Heart left ventricle (tissue), 16 donors: Measurements from ENCODE around the gene PACS1. TPM values are rescaled to one million over a fixed set of nuclear protein-coding genes. Genes with fewer than 3 reads are reported as not detected.

ENCODE experiments used
- ATAC-seq, 4 donors: fragments of 200-7000 bp; cut with Tn5 transposase; one replicate each; pipeline ENCODE4 v1.9.1; 2020 to 2022; ENCODE audit warnings: moderate library complexity in 4 of 4, mild to moderate bottlenecking in 3 of 4, moderate number of reproducible peaks in 1 of 4
- DNase-seq, 5 donors: peaks; one replicate each; pipeline ENCODE4 v3.0.0-alpha.2; 2020
- H3K27ac ChIP-seq, 12 donors: fragments of 200-600 bp; sonication (generic) in 4 of 12; one replicate each; pipeline versions ENCODE4 v1.5.0 to v1.8.0; 2016 to 2022; ENCODE audit warnings: mild to moderate bottlenecking in 2 of 12
- H3K27me3 ChIP-seq, 9 donors: fragments of 200-600 bp; sonication (generic) in 2 of 9; one replicate each; pipeline versions ENCODE4 v1.5.1 to v1.8.0; 2016 to 2022; ENCODE audit warnings: mild to moderate bottlenecking in 3 of 9
- H3K36me3 ChIP-seq, 9 donors: fragments of 200-600 bp; sonication (generic) in 2 of 9; one replicate each; pipeline versions ENCODE4 v1.5.0 to v1.8.0; 2018 to 2022; ENCODE audit warnings: mild to moderate bottlenecking in 2 of 9
- H3K4me1 ChIP-seq, 12 donors: fragments of 200-600 bp; sonication (generic) in 4 of 12; one replicate each; pipeline versions ENCODE4 v1.5.0 to v1.8.0; 2016 to 2022; ENCODE audit warnings: mild to moderate bottlenecking in 3 of 12
- H3K4me3 ChIP-seq, 12 donors: fragments of 200-600 bp; sonication (generic) in 4 of 12; one replicate each; pipeline versions ENCODE4 v1.5.0 to v1.8.0; 2017 to 2022; ENCODE audit warnings: mild to moderate bottlenecking in 9 of 12, moderate library complexity in 4 of 12
- H3K9me3 ChIP-seq, 12 donors: fragments of 200-600 bp; sonication (generic) in 4 of 12; one replicate each; pipeline versions ENCODE4 v1.5.0 to v1.8.0; 2016 to 2022; ENCODE audit warnings: mild to moderate bottlenecking in 1 of 12
- CTCF ChIP-seq, 12 donors: fragments of 200-600 bp; sonication (generic) in 4 of 12; IDR thresholded peaks; one replicate each; pipeline versions ENCODE4 v1.5.0 to v1.8.0; 2018 to 2022; ENCODE audit warnings: antibody characterized with exemption in 12 of 12, mild to moderate bottlenecking in 5 of 12
- POLR2A ChIP-seq, 2 donors: fragments of 450-650 bp; IDR thresholded peaks; one replicate each; pipeline ENCODE4 v1.6.1; 2017; ENCODE audit warnings: antibody characterized with exemption in 2 of 2, mild to moderate bottlenecking in 2 of 2, moderate library complexity in 2 of 2
- WGBS, 4 donors: extraction: QIAGEN DNeasy Blood & Tissue Kit in 2 of 4; methylation state at CpG; one replicate each; pipeline versions ENCODE4 v1.1.5 to v1.1.7; 2013 to 2018; 5-methylcytosine and 5-hydroxymethylcytosine counted together
- intact Hi-C, 10 donors: fragments of 100-400 bp; cut with DNase I; formaldehyde crosslinking; loops; one replicate each; pipeline versions ENCODE4 v1.11.1 to v1.14.2; 2022
- polyA plus RNA-seq, 2 donors: library from polyadenylated mRNA; stranded (reverse); fragments of 200-250 nt; gene quantifications; one replicate each; pipeline ENCODE4 v1.2.3, GENCODE V29; 2013
- total RNA-seq, 9 donors: library from RNA; depleted of rRNA in 2 of 9; stranded (reverse); fragments of >200 nt in 2 of 9; fragmentation: NEBNext Ultra II Directional in 3 of 9; extraction: Animal tissue kit (Norgen Biotek cat#: 25700) in 3 of 9; gene quantifications; one replicate each; pipeline versions ENCODE4 v1.1.0 to v1.2.4, GENCODE V29; 2016 to 2023
- donor health status: ischemic (EF 13 %, LVEDD 7.1; RV severe dilation, severe dysfunction).
- donor health status: healthy with polysubstance abuse.
- donor health status: DM: no; HTN: yes; CAD: no.
- donor health status: DM: no; HTN: no; CAD: no.
- donor health status: ischemic (EF 25% LVEDD 6.9; RV normal size, moderate dysfunction).
- donor health status: ischemic (EF 25% LVEDD 5.7; RV mildly dilated, moderate dysfunction).
- donor health status: healthy.
- donor health status: DM: yes; HTN: yes; CAD: no.
- donor health status: ischemic (EF 35%, LVEDD 5.7; RV mildly dilated, moderate dysfunction).
- donor health status: nonischemic (EF 11% LVEDD 7.7; RV severe dilation, severe dysfunction).
- donor health status: DM: yes; HTN: yes; CAD: no.
- donor health status: PGD.
- donor health status: ischemic (EF 29% LVEDD 5.4; RV normal size, mild dysfunction).
- donor health status: nonischemic (EF 23%, LVEDD 6.1; RV moderate dilation, normal function).

The PACS1 gene
- total and polyA plus RNA-seq, 11 donors = 30.6 to 151 (median 89.8) TPM

DNA sequence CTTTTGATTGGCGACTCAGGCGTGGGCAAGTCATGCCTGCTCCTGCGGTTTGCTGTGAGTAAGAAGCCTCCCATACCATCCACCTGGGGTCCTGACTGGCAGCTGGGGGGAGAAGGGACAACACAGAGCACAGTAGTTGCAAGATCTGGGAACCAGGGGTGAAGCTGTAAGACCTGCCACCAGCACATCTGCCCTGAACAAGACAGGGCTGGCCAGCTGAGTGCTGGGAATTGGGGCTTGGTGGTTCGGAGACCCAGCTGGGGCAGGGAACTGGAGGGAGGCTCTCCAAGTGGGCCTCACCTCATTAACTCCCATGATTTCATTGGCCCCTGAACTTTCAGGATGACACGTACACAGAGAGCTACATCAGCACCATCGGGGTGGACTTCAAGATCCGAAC lies 201.7 kb downstream of the PACS1 start:
- ATAC-seq = no peak
- Histone ChIP-seq H3K9me3 (no peaks in the 10 kb centered on the region), H3K27ac (no peak overlapping the region), H3K36me3 (peaks cover 4 to 57% (median 48%) of the 10 kb centered on the region in 9 donors), H3K27me3 (no peaks in the 10 kb centered on the region), H3K4me3 (no peak overlapping the region), H3K4me1 (peaks cover 0 to 31% (median 23%) of the 10 kb centered on the region in 12 donors)
- intact Hi-C loops = no loop called here
- no peak for TF ChIP-seq CTCF (IDR thresholded peaks at IDR 0.05)
- no peak for TF ChIP-seq POLR2A (IDR thresholded peaks at IDR 0.05)
- WGBS, 4 donors = 93 to 95% (median 94%) methylated on average over 4 to 7 of the region's 7 CpGs
- no peak for DNase-seq

DNA sequence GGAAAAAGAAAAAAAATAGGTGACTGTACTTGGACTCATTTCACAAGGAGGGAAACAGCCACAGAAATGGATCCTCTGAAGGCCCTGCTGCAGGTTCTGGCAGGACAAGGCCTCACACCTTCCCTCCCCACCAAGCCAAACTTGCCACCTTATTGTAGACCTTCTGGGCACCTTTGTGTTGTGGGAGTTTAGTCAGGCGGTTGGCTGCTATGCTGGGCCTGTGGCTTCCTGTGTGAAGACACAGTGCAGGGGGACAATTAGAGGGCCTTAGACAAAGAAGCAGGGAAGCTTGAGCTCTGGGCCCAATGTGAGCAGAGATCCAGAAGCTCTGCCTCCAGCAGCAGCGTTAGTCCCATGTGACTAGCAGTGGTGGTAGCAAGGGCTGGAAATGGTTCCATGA lies 202.5 kb downstream of the PACS1 start:
- peaks cover 0 to 29% (median 21%) of the 10 kb centered on the region in 12 donors for H3K4me1 ChIP-seq
- 86 to 100% (median 93%) methylated on average over 2 of the region's 2 CpGs for WGBS, 4 donors
- no peak overlapping the region for H3K4me3 ChIP-seq
- no peak for ATAC-seq
- H3K27ac ChIP-seq = no peak overlapping the region
- H3K27me3 ChIP-seq = no peaks in the 10 kb centered on the region
- no peak for DNase-seq
- TF ChIP-seq POLR2A (IDR thresholded peaks at IDR 0.05) = no peak
- TF ChIP-seq CTCF (IDR thresholded peaks at IDR 0.05) = no peak
- H3K9me3 ChIP-seq = no peaks in the 10 kb centered on the region
- intact Hi-C loops = no loop called here
- peaks cover 4 to 57% (median 48%) of the 10 kb centered on the region in 9 donors for H3K36me3 ChIP-seq

GRCh38 chr11:66274219-66274618 lies 204.1 kb downstream of the PACS1 start:
- Histone ChIP-seq H3K36me3 (peaks cover 4 to 57% (median 48%) of the 10 kb centered on the region in 9 donors), H3K9me3 (no peaks in the 10 kb centered on the region), H3K27ac (no peak overlapping the region), H3K27me3 (no peaks in the 10 kb centered on the region), H3K4me1 (peaks cover 0 to 34% (median 22%) of the 10 kb centered on the region in 12 donors), H3K4me3 (no peak overlapping the region)
- 36 to 60% (median 47%) methylated on average over 1 of the region's 1 CpG for WGBS, 4 donors
- no peak for TF ChIP-seq CTCF (IDR thresholded peaks at IDR 0.05)
- no peak for TF ChIP-seq POLR2A (IDR thresholded peaks at IDR 0.05)
- DNase-seq = no peak
- intact Hi-C loops = no loop called here
- no peak for ATAC-seq

- Histone ChIP-seq H3K4me1 (peaks cover 0 to 22% (median 13%) of the 10 kb centered on the region in 12 donors), H3K9me3 (no peaks in the 10 kb centered on the region), H3K27ac (no peak overlapping the region), H3K4me3 (no peak overlapping the region), H3K27me3 (no peaks in the 10 kb centered on the region), H3K36me3 (peaks cover 4 to 57% (median 48%) of the 10 kb centered on the region in 9 donors)
- DNase-seq = no peak
- 87 to 93% (median 89%) methylated on average over 6 to 8 of the region's 8 CpGs for WGBS, 4 donors
- TF ChIP-seq POLR2A (IDR thresholded peaks at IDR 0.05) (no peak), CTCF (IDR thresholded peaks at IDR 0.05) (no peak)
- no peak for ATAC-seq
- intact Hi-C loops = no loop called here
Observed at GRCh38 chr11:66275396-66275795, 205.3 kb downstream of the PACS1 start.
